Medulla oblongata (tissue), 1 donor: ENCODE measurements around the gene DNAJC7.

ENCODE experiments used
- DNase-seq: peaks from one replicate; pipeline ENCODE4 v3.0.0-alpha.2; 2015; ENCODE audit errors: extremely low spot score

The DNAJC7 gene

GRCh38 chr17:41975099-41976083 is 41.8 kb downstream of the DNAJC7 start:
- peak; percentile 90 for DNase-seq

DNA sequence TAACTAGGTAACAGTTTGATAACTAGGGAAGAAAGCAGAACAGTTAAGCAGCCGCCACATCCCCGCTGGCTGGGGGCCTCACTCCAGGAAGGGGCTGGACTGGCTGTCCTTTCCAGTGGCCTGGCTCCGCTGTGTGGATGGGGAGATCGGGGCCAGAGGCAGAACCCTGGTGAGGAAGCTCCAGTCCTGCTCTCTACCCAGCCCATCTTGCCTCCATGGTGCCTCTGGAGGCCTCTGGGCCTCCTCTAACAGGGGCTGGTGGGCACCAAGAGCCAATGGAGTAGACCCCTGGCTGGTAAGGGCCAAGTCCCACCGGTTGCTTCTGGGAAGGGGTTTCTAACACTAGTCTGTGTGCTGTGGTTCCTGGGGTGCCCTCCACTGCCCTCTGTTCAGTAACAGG is 42.6 kb downstream of the DNAJC7 start:
- no peak for DNase-seq

DNA sequence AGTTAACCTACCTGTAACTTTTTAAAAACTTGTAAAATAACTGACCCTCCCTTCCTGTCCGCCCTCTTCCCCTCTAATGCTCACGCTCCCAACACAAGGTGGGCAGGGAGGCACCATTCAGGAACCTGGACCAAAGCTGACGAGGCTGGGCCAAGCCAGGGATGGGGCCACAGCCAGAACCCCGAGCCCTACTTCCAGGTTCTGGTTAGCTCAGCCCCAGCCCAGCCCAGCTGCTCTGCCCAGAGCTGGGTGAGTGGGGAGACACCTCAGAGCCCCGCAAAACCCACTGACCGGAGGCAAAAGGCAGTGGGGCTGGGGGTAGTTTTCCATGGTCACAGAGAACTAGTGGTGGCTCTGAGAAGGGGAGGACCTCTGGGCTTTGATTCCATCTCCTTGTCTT is 43.2 kb downstream of the DNAJC7 start:
- DNase-seq, result no peak

- no peak for DNase-seq
Observed at GRCh38 chr17:41973408-41973811, 43.8 kb downstream of the DNAJC7 start.

- no peak for DNase-seq
Observed at GRCh38 chr17:41972571-41973407, 44.5 kb downstream of the DNAJC7 start.

DNA sequence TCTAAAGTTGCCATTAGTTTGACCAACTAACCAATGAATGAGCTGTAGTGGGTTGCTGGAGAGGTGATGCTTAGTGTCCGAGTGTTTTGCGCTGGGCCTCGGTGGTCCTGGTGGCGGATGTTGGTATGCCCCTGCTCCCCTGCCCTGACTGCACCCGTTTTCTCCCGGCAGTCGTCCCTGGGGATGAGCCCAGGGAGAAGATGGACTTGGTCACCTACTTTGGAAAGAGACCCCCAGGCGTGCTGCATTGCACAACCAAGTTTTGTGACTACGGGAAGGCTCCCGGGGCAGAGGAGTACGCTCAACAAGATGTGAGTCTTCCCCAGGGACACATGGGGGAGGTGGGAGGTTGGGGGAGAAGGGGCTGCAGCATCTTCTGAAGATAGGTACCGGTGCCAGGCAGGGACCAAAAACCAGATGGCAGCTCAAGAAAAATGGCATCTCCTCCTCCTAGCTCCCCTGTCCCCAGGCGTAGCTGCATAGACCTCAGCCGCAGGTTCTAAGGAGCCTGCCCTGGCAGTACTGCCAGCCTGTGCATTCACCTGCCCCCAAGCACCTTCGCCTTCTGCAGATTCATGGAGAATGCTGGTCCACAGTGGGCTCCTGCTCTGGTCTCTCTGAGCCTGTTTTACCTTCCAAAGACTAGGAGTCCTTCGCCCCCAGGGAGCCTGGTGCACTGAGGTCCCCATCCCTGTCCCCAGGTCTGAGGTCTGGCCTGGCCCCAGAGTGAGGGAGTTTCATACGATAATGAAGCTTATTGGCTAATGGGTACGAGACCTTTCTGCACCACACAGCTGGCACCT is 45.3 kb downstream of the DNAJC7 start:
- DNase-seq, result peak; percentile 2

DNA sequence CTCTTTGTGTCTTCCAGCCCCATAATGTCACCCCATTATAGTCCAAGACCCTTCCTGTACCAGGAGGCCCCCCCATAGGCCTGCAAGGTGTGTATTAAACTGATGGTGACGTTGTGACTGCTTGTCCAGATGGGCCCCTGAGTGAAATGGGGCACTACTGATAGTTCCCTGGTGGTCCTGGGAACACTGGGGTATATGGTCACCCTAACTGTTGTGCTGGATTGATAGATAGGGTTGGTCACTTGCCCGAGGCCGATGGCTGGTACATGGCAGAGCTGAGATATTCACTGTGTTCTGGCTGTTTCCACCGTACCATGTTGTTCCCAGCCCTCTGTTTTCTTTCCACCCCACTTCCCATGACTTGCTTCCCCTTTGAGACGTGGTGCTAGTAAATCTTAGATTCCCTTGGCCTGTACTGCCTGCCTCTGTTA is 46.3 kb downstream of the DNAJC7 start:
- no peak for DNase-seq

GRCh38 chr17:41968676-41969075 is 48.6 kb downstream of the DNAJC7 start:
- no peak for DNase-seq

DNA sequence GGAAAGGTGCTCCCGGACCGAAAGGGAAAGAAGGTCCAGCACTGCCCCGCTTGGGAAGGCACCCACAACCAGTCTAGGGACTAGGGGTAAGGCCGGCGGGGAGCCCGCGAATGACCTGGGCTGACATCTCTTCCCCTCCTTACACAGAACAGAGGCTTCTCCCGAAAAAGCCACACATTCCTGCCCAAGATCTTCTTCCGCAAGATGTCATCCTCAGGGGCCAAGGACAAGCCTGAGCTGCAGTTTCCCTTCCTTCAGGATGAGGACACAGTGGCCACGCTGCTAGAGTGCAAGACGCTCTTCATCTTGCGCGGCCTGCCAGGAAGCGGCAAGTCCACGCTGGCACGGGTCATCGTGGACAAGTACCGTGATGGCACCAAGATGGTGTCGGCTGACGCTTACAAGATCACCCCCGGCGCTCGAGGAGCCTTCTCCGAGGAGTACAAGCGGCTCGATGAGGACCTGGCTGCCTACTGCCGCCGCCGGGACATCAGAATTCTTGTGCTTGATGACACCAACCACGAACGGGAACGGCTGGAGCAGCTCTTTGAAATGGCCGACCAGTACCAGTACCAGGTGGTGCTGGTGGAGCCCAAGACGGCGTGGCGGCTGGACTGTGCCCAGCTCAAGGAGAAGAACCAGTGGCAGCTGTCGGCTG is 49.2 kb downstream of the DNAJC7 start:
- no peak for DNase-seq

GRCh38 chr17:41967141-41967920 is 49.9 kb downstream of the DNAJC7 start:
- DNase-seq, result peak; percentile 95

DNA sequence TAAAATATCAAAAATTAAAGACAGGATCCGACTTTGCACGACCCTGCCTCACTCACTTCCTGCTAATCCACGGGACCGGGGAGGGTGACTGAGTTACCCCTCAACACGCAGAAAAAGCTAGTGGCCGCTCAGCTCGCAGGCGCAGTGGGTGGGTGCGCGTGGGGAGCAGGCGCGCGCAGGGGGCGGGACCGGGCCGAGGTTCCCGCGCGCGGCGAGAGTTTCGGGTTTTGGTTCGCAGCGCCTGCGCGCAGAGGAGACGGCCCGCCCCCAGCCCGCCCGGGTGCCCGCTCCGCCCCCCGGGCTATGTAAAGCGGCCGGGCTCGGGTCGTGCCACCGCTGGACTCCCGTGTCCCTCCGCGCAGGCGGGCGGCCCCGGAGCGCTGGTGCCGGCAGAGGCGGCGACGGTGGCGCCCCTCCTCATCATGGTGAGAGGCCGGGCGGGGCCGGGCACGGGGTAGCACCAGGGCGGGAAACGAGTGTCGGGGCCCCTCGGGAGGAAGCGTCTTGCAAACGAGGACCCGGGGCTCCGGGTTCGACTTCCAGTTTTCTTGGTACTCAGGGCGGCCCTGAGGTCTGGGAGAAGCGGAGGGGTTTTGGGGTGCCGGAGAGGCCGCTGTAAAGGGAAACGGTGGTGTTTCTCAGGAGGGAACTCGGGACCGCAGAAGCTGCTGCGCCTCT is 50.6 kb downstream of the DNAJC7 start, which contains the start of gene CNP:
TSS of gene CNP (plus strand) at position 333 of the 678 bp plus-strand sequence. CDS start at position 423, 90 bp downstream.
- peak; percentile 93 for DNase-seq

DNA sequence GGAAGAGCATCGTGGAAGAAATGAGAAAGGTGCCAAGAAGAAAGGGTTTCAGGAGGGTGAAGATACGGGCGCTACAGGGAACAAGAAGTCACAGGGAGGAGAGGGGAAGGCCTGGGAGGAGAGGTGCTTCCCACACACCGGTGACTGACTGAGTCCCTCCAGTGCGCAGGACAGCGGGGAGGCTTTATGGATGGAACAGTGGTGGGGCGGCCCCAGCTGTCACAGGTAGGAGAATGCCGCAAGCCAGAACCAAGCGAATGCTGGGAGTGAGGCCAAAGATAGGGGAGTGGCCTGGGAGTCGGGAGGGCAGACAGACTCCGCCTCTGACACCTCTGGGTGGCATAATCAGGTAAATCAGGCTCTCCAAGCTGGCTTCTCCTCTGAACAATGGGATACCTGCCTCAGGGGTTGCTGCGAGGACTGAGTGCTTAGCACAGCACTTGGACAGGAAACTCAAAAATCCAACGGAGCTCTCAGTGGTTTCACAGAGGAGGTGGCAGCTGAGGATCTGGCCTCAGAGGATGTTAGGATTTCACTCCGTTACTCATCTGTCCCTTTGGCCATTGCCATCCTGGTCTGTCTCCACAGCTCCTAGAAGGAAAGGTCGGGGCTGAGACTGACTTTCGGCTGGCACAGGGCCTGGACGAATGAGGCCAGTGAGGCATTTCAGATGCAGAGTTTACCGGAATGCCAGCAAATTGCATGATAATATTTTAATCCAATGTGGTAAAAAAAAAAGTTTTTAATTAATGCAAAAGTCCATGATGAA is 51.4 kb downstream of the DNAJC7 start:
- DNase-seq, result peak; percentile 52

GRCh38 chr17:41962768-41963434 is 54.3 kb downstream of the DNAJC7 start:
- DNase-seq, result peak; percentile 90

DNA sequence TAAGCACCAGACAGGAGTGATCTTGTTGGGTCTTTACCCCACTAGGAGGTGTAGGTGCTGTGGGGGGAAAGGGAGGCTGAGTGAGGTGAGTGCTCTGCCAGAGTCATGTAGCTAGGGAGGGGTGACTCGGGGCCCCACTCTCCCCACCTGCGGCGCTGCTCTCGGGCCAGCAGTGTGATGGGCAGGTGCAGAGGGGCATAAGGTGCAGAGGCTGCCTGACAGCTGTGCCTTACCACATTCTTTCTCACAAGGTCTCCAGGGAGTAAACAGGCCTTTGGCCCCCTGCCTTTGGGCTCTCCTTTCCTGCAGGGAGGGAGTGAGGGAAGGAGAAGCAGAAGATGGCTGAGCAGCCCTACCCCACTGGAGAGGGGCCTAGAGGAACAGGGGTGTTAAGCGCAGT is 55.1 kb downstream of the DNAJC7 start:
- DNase-seq, result no peak

DNA sequence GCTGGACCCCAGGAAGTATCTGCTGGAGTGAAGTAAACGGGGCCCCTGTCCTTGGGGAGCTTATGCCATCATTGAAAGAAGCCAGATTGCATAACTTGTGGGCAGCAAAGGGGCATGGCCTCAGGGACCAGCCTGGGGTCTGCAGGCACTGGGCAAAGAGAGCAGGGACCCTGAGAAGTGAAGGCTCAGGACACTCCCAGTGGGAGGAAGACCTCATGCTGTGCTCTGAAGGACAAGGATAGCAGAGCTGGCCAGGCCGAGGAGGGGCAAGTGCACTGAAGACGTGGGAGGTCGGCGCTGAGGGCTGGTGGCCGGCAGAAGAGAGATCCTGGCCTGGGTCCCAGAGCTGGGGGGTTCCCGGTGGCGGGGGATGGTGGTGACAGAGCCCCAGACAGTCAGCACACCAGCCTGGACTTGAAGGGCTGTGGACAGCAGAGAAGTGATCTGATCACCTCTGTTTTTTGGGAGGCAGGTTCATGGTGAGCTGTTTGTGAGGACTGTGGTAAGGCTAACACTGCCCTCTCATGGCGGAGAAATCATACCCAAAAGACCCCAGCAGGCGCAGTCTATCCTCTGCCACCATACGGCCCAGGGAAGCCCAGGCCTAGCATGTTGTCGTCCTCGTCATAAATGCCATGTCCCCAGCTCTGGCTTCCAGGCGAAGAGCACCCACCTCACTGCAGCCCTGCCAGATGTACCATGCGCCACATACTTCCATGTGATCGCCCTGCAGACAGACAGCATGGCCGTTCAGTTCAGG is 57.7 kb downstream of the DNAJC7 start:
- peak; percentile 53 for DNase-seq

GRCh38 chr17:41959030-41959335 is 58.3 kb downstream of the DNAJC7 start:
- DNase-seq, result no peak

DNA sequence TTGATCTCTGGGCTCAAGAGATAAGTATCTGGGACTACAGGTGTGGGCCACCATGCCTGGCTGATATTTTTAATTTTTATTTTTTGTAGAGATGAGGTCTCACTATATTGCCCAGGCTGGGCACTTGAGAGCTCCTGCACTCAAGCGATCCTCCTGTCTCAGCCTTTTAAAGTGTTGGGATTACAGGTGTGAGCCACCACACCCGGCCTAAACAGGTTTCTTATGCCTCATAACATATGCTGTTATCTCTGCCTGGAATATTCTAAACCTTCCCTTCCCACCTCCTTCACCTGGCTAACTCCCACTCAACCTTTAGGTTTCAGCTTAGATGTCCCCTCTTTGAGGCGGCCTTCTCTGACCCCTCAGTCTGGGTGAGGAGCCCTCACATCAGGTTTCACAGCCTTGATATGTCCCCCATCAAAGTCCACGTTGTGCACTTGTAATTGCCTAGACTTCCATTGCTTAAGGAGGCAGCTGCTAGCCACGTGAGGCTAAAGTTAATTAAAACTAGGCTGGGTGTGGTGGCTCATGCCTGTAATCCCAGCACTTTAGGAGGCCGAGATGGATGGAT is 59.3 kb downstream of the DNAJC7 start:
- DNase-seq, result no peak
